Right lobe of liver (tissue), 6 donors: ENCODE data around the gene IRF1. TPM values are rescaled to one million over a fixed set of nuclear protein-coding genes. Genes with fewer than 3 reads are reported as not detected.

Source experiments
- ATAC-seq, 4 donors: fragments of 200-7000 bp; cut with Tn5 transposase; one replicate each; pipeline ENCODE4 v1.9.1; 2020; ENCODE audit warnings: mild to moderate bottlenecking in 4 of 4, moderate library complexity in 4 of 4
- DNase-seq, 3 donors: peaks; one replicate each; pipeline ENCODE4 v3.0.0-alpha.2; 2020
- H3K27ac ChIP-seq, 3 donors: fragments of 200-600 bp; one replicate each; pipeline ENCODE4 v1.8.0; 2022
- H3K27me3 ChIP-seq, 2 donors: fragments of 200-600 bp; one replicate each; pipeline ENCODE4 v1.8.0; 2022
- H3K36me3 ChIP-seq, 4 donors: fragments of 200-600 bp; sonication (generic) in 1 of 4; one replicate each; pipeline versions ENCODE4 v1.5.1 to v1.8.0; 2017 to 2022; ENCODE audit warnings: control low read depth in 1 of 4
- H3K4me1 ChIP-seq, 4 donors: fragments of 200-600 bp; sonication (generic) in 1 of 4; one replicate each; pipeline versions ENCODE4 v1.5.1 to v1.8.0; 2017 to 2022; ENCODE audit warnings: control low read depth in 1 of 4
- H3K4me3 ChIP-seq, 3 donors: fragments of 200-600 bp; one replicate each; pipeline ENCODE4 v1.8.0; 2022
- H3K9me3 ChIP-seq, 4 donors: fragments of 200-600 bp; sonication (generic) in 1 of 4; one replicate each; pipeline versions ENCODE4 v1.5.1 to v1.8.0; 2017 to 2022; ENCODE audit warnings: control low read depth in 1 of 4
- CTCF ChIP-seq, 4 donors: fragments of 200-600 bp in 3 of 4; fragments of 450-650 bp in 1 of 4; IDR thresholded peaks; one replicate each; pipeline versions ENCODE4 v1.5.1 to v1.8.0; 2016 to 2022; ENCODE audit warnings: antibody characterized with exemption in 4 of 4, mild to moderate bottlenecking in 2 of 4
- POLR2A ChIP-seq: fragments of 450-650 bp; IDR thresholded peaks from one replicate; pipeline ENCODE4 v1.6.1; 2017; ENCODE audit warnings: antibody characterized with exemption, mild to moderate bottlenecking
- WGBS: methylation state at CpG from one replicate; pipeline ENCODE4 v1.1.6; 2018; ENCODE audit warnings: low coverage, low lambda C conversion rate; ENCODE audit not compliant: insufficient coverage; ENCODE audit errors: missing lambda C conversion rate; 5-methylcytosine and 5-hydroxymethylcytosine counted together
- intact Hi-C, 2 donors: fragments of 100-400 bp; cut with DNase I; formaldehyde crosslinking; loops; one replicate each; pipeline versions ENCODE4 v1.11.2 to v1.14.1; 2022
- total RNA-seq, 6 experiments: library from RNA; depleted of rRNA in 2 of 6; stranded (reverse); fragments of >200 nt in 2 of 6; fragmentation: NEBNext Ultra II Directional in 3 of 6; extraction: Animal tissue kit (Norgen Biotek cat#: 25700) in 3 of 6; gene quantifications; one replicate each; pipeline versions ENCODE4 v1.1.0 to v1.2.4, GENCODE V29; 2016 to 2023
- donor health status: DM: no; HTN: yes; CAD: no.
- donor health status: DM: no; HTN: no; CAD: no.
- donor health status: DM: no; HTN: no; CAD: no.
- donor health status: DM: no; HTN: yes; CAD: no.
- donor health status: DM: no; HTN: yes; CAD: no.

IRF1 gene
- total RNA-seq, 6 experiments from 2014 or later: 23.9 to 38.3 (median 30.2) TPM

GRCh38 chr5:132496631-132497487 lies 6.3 kb upstream of the IRF1 start:
- Histone ChIP-seq H3K4me3 (peak overlapping the region; percentile 61 to 94 (median 82)), H3K27me3 (no peaks in the 10 kb centered on the region), H3K36me3 (no peaks in the 10 kb centered on the region), H3K27ac (peak overlapping the region; percentile 83 to 92 (median 92)), H3K4me1 (peaks cover 0 to 46% (median 28%) of the 10 kb centered on the region in 4 donors), H3K9me3 (no peaks in the 10 kb centered on the region)
- WGBS: 10% methylated on average over 10 of the region's 62 CpGs
- ATAC-seq (peak; percentile 62 to 79 (median 68)), DNase-seq (peak; percentile 94 to 97 (median 96))
- TF ChIP-seq POLR2A (peak; percentile 61), CTCF (IDR thresholded peaks at IDR 0.05) (peak in 1 of 4 donors; percentile 3)
- intact Hi-C loops: no loop called here

- Histone ChIP-seq H3K4me3 (peak overlapping the region; percentile 61 to 94 (median 82)), H3K36me3 (no peaks in the 10 kb centered on the region), H3K4me1 (peaks cover 0 to 46% (median 26%) of the 10 kb centered on the region in 4 donors), H3K27ac (peak overlapping the region; percentile 83 to 92 (median 92)), H3K27me3 (no peaks in the 10 kb centered on the region), H3K9me3 (no peaks in the 10 kb centered on the region)
- DNase-seq (peak; percentile 97 to 99 (median 99)), ATAC-seq (peak; percentile 64 to 85 (median 79))
- TF ChIP-seq CTCF (IDR thresholded peaks at IDR 0.05) (no peak), POLR2A (no peak)
- WGBS: 0% methylated on average over 8 of the region's 18 CpGs
- intact Hi-C loops: no loop called here
Measured at GRCh38 chr5:132496191-132496630, 5.6 kb upstream of the IRF1 start.

- peak; percentile 49 to 74 (median 68) for ATAC-seq
Measured at GRCh38 chr5:132495667-132496190, 5.2 kb upstream of the IRF1 start.

GRCh38 chr5:132493821-132494220 lies 3.2 kb upstream of the IRF1 start:
- peaks cover 0 to 42% (median 23%) of the 10 kb centered on the region in 4 donors for H3K4me1 ChIP-seq
- ATAC-seq (no peak), DNase-seq (no peak)
- intact Hi-C loops: no loop called here
- no peaks in the 10 kb centered on the region for H3K27me3 ChIP-seq
- no peak overlapping the region for H3K27ac ChIP-seq
- 83% methylated on average over 2 of the region's 2 CpGs for WGBS
- peaks cover 0 to 5% (median 0%) of the 10 kb centered on the region in 4 donors for H3K36me3 ChIP-seq
- TF ChIP-seq POLR2A: no peak
- TF ChIP-seq CTCF (IDR thresholded peaks at IDR 0.05): no peak
- no peak overlapping the region for H3K4me3 ChIP-seq
- no peaks in the 10 kb centered on the region for H3K9me3 ChIP-seq

More at GRCh38 chr5:132495667-132496190, 5.2 kb upstream of the IRF1 start:
- TF ChIP-seq POLR2A (peak; percentile 68), CTCF (IDR thresholded peaks at IDR 0.05) (peak in 2 of 4 donors; percentile 6 to 10)
- H3K36me3 ChIP-seq: no peaks in the 10 kb centered on the region
- peak overlapping the region; percentile 61 to 94 (median 82) for H3K4me3 ChIP-seq
- no peaks in the 10 kb centered on the region for H3K9me3 ChIP-seq
- 0% methylated on average over 2 of the region's 30 CpGs for WGBS
- DNase-seq: peak; percentile 91 to 94 (median 93)
- no peaks in the 10 kb centered on the region for H3K27me3 ChIP-seq
- H3K4me1 ChIP-seq: peaks cover 0 to 43% (median 25%) of the 10 kb centered on the region in 4 donors
- intact Hi-C loops: no loop called here
- H3K27ac ChIP-seq: peak overlapping the region; percentile 83 to 92 (median 92)
